HL-60/S4 treated with phorbol 12-myristate 13-acetate at 8.2 ng/mL for 4 days and 3 days (cell line): ENCODE data around the gene FHIP2A.
"Not testable (repeated sequence)": the region's sequence is repeated elsewhere in the genome, so short reads cannot be mapped to it uniquely, and the experiment has no call there.

ENCODE experiments used
- in situ Hi-C: fragments of 300-500 bp; cut with MboI; formaldehyde crosslinking; loops from 2 replicates; pipeline ENCODE4 v1.15.0; 2022; ENCODE audit warnings: low sequenced_read_pairs

Gene FHIP2A

DNA sequence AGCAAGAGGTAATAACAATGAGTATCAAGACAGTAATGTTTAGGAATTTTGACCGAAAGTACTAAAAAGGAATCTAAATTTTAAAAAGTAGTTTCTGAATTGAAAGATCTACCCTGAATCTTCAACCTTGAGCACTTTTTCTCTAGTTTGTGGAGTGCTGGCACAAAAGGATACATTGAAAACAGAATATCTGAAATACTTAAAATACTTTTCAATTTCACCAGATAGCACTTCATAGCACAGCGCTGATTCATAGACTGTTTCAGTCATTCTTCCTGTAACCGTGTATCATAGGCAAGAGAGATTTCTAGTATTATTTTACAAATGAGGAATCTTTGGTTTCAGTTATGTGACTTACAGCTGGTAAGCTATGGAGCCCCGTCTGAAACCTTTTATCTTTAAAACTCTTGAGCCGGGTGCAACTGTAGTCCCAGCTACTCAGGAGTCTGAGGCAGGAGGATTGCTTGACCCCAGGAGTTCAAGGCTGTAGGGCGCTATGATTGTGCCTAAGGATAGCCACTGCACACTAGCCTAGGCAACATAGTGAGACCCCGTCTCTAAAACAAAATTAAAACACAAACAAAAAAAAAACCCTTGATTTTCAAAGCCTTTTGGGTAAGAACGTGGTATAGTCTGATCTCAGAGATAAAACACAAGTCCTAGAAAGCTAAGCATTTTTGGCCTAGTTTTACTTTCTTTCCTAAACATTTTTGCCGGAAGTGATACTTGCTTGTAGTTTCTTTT is 35.1 kb downstream of the FHIP2A start:
- in situ Hi-C loops = no loop called here

DNA sequence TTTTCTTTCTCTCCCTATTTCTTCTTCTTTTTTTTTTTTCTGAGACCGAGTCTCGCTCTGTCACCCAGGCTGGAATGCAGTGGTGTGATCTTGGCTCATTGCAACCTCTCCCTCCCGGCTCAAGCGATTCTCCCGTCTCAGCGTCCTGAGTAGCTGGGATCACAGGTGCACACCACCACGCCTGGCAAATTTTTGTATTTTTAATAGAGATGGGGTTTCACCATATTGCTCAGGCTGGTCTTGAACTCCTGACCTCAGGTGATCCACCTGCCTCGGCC is 35.6 kb downstream of the FHIP2A start:
- in situ Hi-C loops = not testable (repeated sequence)

DNA sequence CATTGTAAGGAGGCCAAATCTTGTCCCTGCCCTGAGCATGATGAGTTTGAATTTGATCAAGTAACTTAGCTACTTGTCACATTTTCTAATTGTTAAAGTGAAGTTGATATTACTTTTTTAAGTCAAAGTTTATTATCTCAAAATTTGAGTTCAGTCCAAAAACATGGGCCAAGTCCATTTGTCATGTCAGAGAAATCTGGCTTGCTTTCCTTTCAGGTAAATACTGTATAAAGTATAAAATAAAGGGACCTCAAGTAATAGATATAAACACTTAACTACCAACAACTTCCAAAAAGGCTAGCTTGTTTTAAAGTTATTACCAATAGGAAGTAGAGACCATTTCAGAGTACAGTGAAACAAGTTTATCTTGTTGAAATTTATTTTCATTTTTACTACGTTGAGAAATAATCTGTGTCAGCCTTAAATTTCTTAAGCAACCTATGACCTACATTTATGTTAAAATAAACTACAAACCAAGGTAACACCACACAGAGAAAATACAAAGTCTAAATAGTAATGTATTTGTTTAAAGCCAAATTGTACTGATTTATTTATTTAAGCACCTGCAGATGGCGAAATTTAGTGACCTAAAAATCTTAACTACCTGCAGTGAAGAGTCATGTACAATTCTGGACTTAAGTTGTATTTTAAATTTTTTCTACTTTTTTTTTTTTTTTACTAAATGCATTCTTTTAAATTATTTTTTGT is 36.5 kb downstream of the FHIP2A start:
- in situ Hi-C loops = no loop called here

DNA sequence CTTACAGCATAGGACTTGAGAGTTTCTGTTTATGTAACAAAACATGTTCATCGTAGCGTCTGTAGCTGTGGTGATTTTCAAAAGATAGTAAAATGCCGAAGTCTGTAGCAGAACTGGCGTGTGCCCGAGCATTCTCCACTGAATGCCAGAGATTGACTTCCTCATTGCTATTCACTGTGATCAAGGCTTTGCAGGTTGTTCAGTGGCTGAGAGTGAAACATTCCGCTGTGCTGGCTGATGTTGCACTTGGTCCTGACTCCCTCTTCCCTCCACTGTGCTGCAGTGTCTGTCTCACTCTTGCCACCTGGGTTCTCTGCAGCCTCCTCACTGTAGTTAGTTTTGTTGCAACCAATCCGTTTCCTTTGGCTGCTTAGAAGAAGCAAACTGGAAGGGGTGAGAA is 37.6 kb downstream of the FHIP2A start:
- in situ Hi-C loops = no loop called here

DNA sequence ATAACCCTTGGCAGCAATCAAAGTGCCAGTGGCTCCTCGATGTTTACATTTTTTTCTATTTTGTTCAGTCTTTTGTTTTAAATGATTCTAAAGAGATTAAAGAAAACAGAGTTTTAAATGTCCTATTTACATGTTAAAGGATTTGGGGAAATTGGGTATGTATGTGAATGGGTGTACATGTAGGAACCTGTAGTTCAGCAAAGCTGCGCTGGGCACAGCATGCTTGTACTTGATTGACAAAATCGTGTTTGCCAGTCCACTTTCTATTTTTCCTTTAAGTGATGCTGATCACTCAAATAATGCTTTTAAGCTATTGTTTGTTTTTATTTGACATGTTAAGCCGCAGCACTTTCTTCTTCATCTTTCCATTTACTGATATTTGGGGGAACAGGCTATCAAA is 40.9 kb downstream of the FHIP2A start:
- in situ Hi-C loops = no loop called here

DNA sequence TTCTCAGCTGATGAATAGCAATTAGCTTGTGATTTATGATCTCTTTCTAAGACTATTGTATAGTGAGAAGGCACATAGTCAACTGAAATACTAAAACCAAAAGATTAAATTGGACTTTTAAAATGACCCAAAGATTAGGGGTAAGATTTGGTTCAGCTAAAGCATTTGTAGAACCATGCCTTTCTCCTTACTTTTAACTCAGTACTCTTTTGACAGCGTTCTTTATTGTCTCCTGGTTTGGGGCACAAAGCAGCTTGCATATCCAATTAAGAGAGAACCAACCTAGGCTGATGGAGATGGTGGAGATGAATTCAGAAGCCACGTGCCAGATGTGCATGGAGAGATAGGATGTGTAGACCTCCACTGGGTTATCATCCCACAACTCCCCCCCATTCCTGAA is 45.8 kb downstream of the FHIP2A start:
- in situ Hi-C loops = no loop called here

DNA sequence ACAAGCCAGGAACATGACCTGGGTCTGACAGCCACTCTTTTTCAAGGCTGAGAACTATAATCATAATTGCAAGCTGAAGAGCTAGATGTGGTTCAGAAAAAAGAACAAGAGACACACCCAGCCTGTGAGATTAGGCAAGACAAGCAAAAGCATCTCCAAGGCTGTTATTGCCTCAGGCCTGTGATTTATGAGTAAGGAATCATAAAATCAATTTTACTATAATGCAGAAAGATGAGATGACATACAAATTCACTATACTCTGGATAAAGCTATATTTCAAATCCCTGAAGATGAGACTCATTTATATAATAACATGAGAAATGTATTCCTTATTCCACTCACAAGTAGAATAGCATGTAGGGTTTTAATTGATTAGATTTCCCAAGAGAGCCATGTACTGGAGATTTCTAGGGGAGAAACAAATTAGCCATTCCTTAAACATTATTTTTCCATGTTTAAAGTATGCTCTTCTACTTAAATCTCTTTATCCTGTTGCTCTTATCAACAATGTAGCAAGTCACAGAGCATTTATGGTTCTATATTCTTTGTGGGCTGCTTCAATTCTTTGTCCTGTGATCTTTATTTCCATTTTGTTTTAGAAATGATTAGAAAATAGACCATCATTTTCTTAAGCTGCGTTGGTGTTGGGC is 47.4 kb downstream of the FHIP2A start:
- in situ Hi-C loops = no loop called here

DNA sequence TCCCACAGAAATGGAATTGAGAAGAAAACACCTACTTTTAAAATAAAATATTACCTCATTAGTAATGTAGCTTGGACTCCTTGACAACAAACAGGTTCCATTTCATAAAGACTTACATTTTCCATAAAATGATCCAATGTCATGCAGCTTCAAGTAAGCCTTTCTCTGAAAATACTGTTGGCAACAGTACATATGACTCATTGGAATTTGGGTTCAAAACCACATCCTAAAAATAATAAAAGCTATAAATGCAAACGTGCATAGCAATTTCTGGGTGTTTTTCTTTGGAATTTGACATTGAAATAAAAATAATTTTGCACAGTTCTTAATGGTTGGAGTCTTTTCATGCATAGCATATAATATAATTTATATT is 47.9 kb downstream of the FHIP2A start:
- in situ Hi-C loops = no loop called here

DNA sequence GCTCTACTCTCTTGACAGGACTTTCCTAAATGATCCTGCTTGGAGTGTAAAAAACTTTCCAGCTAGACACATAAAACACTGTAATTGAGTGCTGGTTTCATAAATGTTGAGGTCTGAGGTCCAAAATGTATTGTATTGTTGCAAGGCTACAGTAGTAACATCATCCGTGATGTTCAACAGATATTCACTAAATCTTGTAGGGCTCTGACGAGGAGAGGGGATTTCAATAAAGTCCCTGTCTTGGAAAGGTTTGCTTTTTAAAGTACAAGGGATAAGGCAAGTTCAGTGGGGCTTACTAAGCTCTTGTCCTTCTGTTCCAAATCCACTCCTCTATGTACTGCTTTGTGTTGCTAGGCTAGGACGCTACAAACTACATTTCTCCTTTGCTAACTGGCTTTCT is 48.9 kb downstream of the FHIP2A start:
- in situ Hi-C loops = no loop called here

DNA sequence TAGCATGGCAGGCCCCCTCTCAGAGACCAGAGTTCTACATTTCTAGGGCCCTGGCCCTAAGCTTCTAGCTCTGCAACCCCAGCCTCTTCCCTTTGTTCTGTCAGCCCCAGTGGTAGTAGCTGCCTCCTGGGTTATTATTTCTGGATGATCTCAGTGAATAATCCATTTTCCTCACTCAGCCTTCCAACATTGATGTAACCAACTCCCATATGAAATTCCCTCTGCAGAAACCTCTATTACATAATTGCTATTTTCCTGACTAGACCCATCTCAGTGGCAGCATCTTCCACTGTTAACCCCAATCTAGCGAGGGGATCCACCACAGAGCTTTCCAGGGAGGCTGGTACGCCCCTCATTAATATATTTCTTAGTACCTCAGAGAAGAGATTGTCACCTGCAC is 49.8 kb downstream of the FHIP2A start:
- in situ Hi-C loops = no loop called here
